WTC11 (cell line): ENCODE data around the gene DHX8. TPM values are rescaled to one million over a fixed set of nuclear protein-coding genes. Genes with fewer than 3 reads are reported as not detected.
A peak's percentile ranks its signal among the peaks of the same experiment; 100 is the strongest.

Source experiments
- ATAC-seq: fragments of 200-7000 bp; cut with Tn5 transposase; 2 replicates; pipeline ENCODE4 v1.10.0; 2021; ENCODE audit warnings: mild to moderate bottlenecking, moderate library complexity
- CTCF ChIA-PET: fragments of 300-600 bp; sonication (Branson Sonifier 250); formaldehyde crosslinking; loops from one replicate; lab custom pipeline; 2021; ENCODE audit warnings: antibody characterized with exemption; lab: Charles Lee
- POLR2A ChIA-PET: fragments of 350-600 bp; sonication (Branson Sonifier 250); formaldehyde crosslinking; loops from one replicate; lab custom pipeline; 2021; ENCODE audit warnings: antibody characterized with exemption; lab: Charles Lee
- DNase-seq: peaks from one replicate; pipeline ENCODE4 v3.0.0; 2021; ENCODE audit warnings: low spot score
- H3K27ac Mint-ChIP-seq: 2 replicates; pipeline ENCODE4 v1.8.0; 2021; ENCODE audit warnings: mixed read lengths
- H3K27me3 Mint-ChIP-seq: 2 replicates; pipeline ENCODE4 v1.8.0; 2021; ENCODE audit warnings: low read depth, mild to moderate bottlenecking, moderate library complexity, mixed read lengths
- H3K36me3 Mint-ChIP-seq: 2 replicates; pipeline ENCODE4 v1.8.0; 2021; ENCODE audit warnings: mixed read lengths
- H3K4me1 Mint-ChIP-seq: 2 replicates; pipeline ENCODE4 v1.8.0; 2022; ENCODE audit warnings: mixed read lengths
- H3K4me3 Mint-ChIP-seq: 2 replicates; pipeline ENCODE4 v1.8.0; 2021; ENCODE audit warnings: mild to moderate bottlenecking, moderate library complexity, mixed read lengths
- H3K9me3 Mint-ChIP-seq: 2 replicates; pipeline ENCODE4 v1.8.0; 2021; ENCODE audit warnings: mixed read lengths
- ATF1 ChIP-seq: sonication (generic); formaldehyde crosslinking; IDR thresholded peaks from 2 replicates; pipeline ENCODE4 v1.8.1; 2023; ENCODE audit warnings: mild to moderate bottlenecking, moderate library complexity, missing genetic modification reagents
- CREB1 ChIP-seq: sonication (generic); formaldehyde crosslinking; IDR thresholded peaks from 2 replicates; pipeline ENCODE4 v1.8.0; 2023; ENCODE audit warnings: mild to moderate bottlenecking, missing genetic modification reagents
- CREM ChIP-seq: sonication (generic); formaldehyde crosslinking; IDR thresholded peaks from 2 replicates; pipeline ENCODE4 v1.8.1; 2022; ENCODE audit warnings: mild to moderate bottlenecking, missing genetic modification reagents, moderate library complexity
- E2F4 ChIP-seq: sonication (generic); formaldehyde crosslinking; IDR thresholded peaks from 2 replicates; pipeline ENCODE4 v1.8.1; 2022; ENCODE audit warnings: low read depth, mild to moderate bottlenecking, moderate library complexity, missing genetic modification reagents, borderline replicate concordance
- E2F5 ChIP-seq: sonication (generic); formaldehyde crosslinking; IDR thresholded peaks from 2 replicates; pipeline ENCODE4 v1.8.1; 2022; ENCODE audit warnings: mild to moderate bottlenecking, moderate library complexity, missing genetic modification reagents
- EMX1 ChIP-seq: fragments of 250-450 bp; sonication (Bioruptor Pico); IDR thresholded peaks from 2 replicates; pipeline ENCODE4 v1.8.0; 2021; ENCODE audit warnings: mild to moderate bottlenecking
- ERG ChIP-seq: fragments of 250-450 bp; sonication (Bioruptor Pico); IDR thresholded peaks from 2 replicates; pipeline ENCODE4 v1.8.0; 2021; ENCODE audit warnings: mild to moderate bottlenecking
- ETV6 ChIP-seq: sonication (generic); formaldehyde crosslinking; IDR thresholded peaks from 2 replicates; pipeline ENCODE4 v1.8.1; 2022; ENCODE audit warnings: mild to moderate bottlenecking, missing genetic modification reagents
- GABPB1 ChIP-seq: sonication (generic); formaldehyde crosslinking; IDR thresholded peaks from 2 replicates; pipeline ENCODE4 v1.8.1; 2023; ENCODE audit warnings: mild to moderate bottlenecking, missing genetic modification reagents
- JAZF1 ChIP-seq: fragments of 250-450 bp; sonication (Bioruptor Pico); IDR thresholded peaks from 2 replicates; pipeline ENCODE4 v1.9.0; 2021; ENCODE audit warnings: moderate library complexity, mild to moderate bottlenecking, inconsistent platforms
- NFE2L1 ChIP-seq: sonication (generic); formaldehyde crosslinking; IDR thresholded peaks from 2 replicates; pipeline ENCODE4 v1.8.1; 2023; ENCODE audit warnings: missing genetic modification reagents
- RORB ChIP-seq: fragments of 250-450 bp; sonication (Bioruptor Pico); IDR thresholded peaks from 2 replicates; pipeline ENCODE4 v1.9.0; 2021; ENCODE audit warnings: mild to moderate bottlenecking
- SMAD3 ChIP-seq: sonication (generic); formaldehyde crosslinking; IDR thresholded peaks from 2 replicates; pipeline ENCODE4 v1.8.0; 2022; ENCODE audit warnings: missing genetic modification reagents, mild to moderate bottlenecking, borderline replicate concordance
- TEAD4 ChIP-seq: sonication (generic); formaldehyde crosslinking; IDR thresholded peaks from 2 replicates; pipeline ENCODE4 v1.8.0; 2022; ENCODE audit warnings: mild to moderate bottlenecking, missing genetic modification reagents
- USF1 ChIP-seq: sonication (generic); formaldehyde crosslinking; IDR thresholded peaks from 2 replicates; pipeline ENCODE4 v1.8.0; 2022; ENCODE audit warnings: mild to moderate bottlenecking, missing genetic modification reagents
- ZNF138 ChIP-seq: sonication (generic); formaldehyde crosslinking; conservative IDR thresholded peaks from 2 replicates; pipeline ENCODE4 v1.8.1; 2022; ENCODE audit warnings: mild to moderate bottlenecking, moderate library complexity, missing genetic modification reagents
- total RNA-seq: library from RNA; stranded (reverse); gene quantifications from 3 replicates; pipeline ENCODE4 v1.2.3, GENCODE V29; 2021
- TF ChIP-seq, protein P1 (sequence below): sonication (generic); formaldehyde crosslinking; IDR thresholded peaks from 2 replicates; pipeline ENCODE4 v1.8.0; 2023; ENCODE audit warnings: missing genetic modification reagents

The DHX8 gene
- total RNA-seq, 1 experiment from 2014 or later = 58.5 TPM

DNA sequence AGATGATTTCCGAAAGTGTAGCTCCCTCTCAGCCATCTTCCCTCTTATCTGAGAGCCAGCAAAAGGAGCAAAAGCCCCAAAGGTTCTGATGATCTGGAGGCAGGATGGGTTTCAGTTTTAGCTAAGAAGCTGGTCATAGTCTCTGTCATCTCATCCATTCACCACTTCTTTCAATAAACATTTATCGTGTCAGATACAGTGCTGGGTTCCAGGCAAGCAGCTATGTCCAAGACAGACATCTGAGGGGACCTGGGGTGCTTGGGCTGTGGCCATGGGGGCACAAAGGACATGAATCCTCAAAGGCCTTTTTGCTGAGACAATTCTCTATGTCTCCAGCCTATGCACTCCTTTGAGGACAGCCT lies 63.4 kb downstream of the DHX8 start:
- H3K9me3 Mint-ChIP-seq = 0 out of 2 replicates have a peak, but pooled peaks cover 3% of the 10 kb centered on the region
- ChIA-PET CTCF (interaction anchor here (0.8 to 1.8 kb wide), 7 partner anchors 9 to 243 kb away, joined by 3 to 7 read pairs (median 4); partner anchors contain the start of gene DHX8), POLR2A (interaction anchor here (0.5 to 2.7 kb wide), 4 partner anchors 17 to 271 kb away, joined by 4 to 20 read pairs (median 6); no protein-coding TSS in a partner anchor)
- peaks cover 5% of the 10 kb centered on the region; the same call in 1 of the 2 replicates for H3K36me3 Mint-ChIP-seq
- H3K27ac Mint-ChIP-seq = no peak overlapping the region
- no peaks in the 10 kb centered on the region; the same call in 1 of the 2 replicates for H3K27me3 Mint-ChIP-seq
- DNase-seq (no peak), ATAC-seq (no peak)
- H3K4me1 Mint-ChIP-seq = peaks cover 61% of the 10 kb centered on the region
- no peak for TF ChIP-seq ERG (CRISPR knock-in tag)
- TF ChIP-seq ATF1 (CRISPR knock-in tag) = no peak
- TF ChIP-seq E2F5 (CRISPR knock-in tag) = no peak
- TF ChIP-seq ZNF138 = no peak
- no peak for TF ChIP-seq CREM (CRISPR knock-in tag)
- no peak for TF ChIP-seq RORB (CRISPR knock-in tag)
- TF ChIP-seq ETV6 (CRISPR knock-in tag) = no peak
- no peak for TF ChIP-seq TEAD4
- no peak for TF ChIP-seq JAZF1 (CRISPR knock-in tag)
- H3K4me3 Mint-ChIP-seq = peak overlapping the region; percentile 89

GRCh38 chr17:43547659-43548256 lies 64.0 kb downstream of the DHX8 start:
- H3K4me3 Mint-ChIP-seq = peak overlapping the region; percentile 89; the same call in 1 of the 2 replicates
- no peaks in the 10 kb centered on the region; the same call in 1 of the 2 replicates for H3K27me3 Mint-ChIP-seq
- H3K4me1 Mint-ChIP-seq = peaks cover 60% of the 10 kb centered on the region
- peak overlapping the region; percentile 60; the same call in 1 of the 2 replicates for H3K27ac Mint-ChIP-seq
- 0 out of 2 replicates have a peak, but pooled peaks cover 3% of the 10 kb centered on the region for H3K9me3 Mint-ChIP-seq
- ChIA-PET CTCF (interaction anchor here (0.6 to 1.8 kb wide), 6 partner anchors 10 to 146 kb away, joined by 3 to 7 read pairs (median 4); partner anchors contain the start of gene DHX8), POLR2A (interaction anchor here (1.4 to 2.7 kb wide), 2 partner anchors 17 to 31 kb away, joined by 6 to 20 read pairs; no protein-coding TSS in a partner anchor)
- H3K36me3 Mint-ChIP-seq = no peaks in the 10 kb centered on the region
- DNase-seq (no peak), ATAC-seq (no peak)
- TF ChIP-seq E2F4 (CRISPR knock-in tag) (no peak), CREB1 (CRISPR knock-in tag) (no peak), USF1 (CRISPR knock-in tag) (no peak), GABPB1 (no peak), SMAD3 (CRISPR knock-in tag) (no peak), ERG (CRISPR knock-in tag) (no peak), NFE2L1 (no peak), EMX1 (CRISPR knock-in tag) (no peak), ETV6 (CRISPR knock-in tag) (no peak)
- TF ChIP-seq, protein P1, sequence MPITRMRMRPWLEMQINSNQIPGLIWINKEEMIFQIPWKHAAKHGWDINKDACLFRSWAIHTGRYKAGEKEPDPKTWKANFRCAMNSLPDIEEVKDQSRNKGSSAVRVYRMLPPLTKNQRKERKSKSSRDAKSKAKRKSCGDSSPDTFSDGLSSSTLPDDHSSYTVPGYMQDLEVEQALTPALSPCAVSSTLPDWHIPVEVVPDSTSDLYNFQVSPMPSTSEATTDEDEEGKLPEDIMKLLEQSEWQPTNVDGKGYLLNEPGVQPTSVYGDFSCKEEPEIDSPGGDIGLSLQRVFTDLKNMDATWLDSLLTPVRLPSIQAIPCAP = no peak
